Measurements from ENCODE around the gene EFCAB12.
"Not testable (repeated sequence)": the region's sequence is repeated elsewhere in the genome, so short reads cannot be mapped to it uniquely, and the experiment has no call there.

Gene EFCAB12

GRCh38 chr3:129418041-129418973 lies 10.1 kb downstream of the EFCAB12 start:
- DNase-seq, result no peak

- peak; percentile 20 for DNase-seq
Measured at GRCh38 chr3:129417326-129417725, 11.1 kb downstream of the EFCAB12 start.

- DNase-seq, result peak; percentile 78
Measured at GRCh38 chr3:129416415-129416814, 12.0 kb downstream of the EFCAB12 start.

- DNase-seq, result no peak
Measured at GRCh38 chr3:129415830-129416229, 12.6 kb downstream of the EFCAB12 start.

- DNase-seq, result no peak
Measured at GRCh38 chr3:129415378-129415777, 13.1 kb downstream of the EFCAB12 start.

- peak; percentile 86 for DNase-seq
Measured at GRCh38 chr3:129413687-129414506, 14.5 kb downstream of the EFCAB12 start.

GRCh38 chr3:129413238-129413637 lies 15.2 kb downstream of the EFCAB12 start:
- not testable (repeated sequence) for DNase-seq

GRCh38 chr3:129412542-129413198 lies 15.8 kb downstream of the EFCAB12 start:
- DNase-seq, result no peak

GRCh38 chr3:129410971-129411370 lies 17.5 kb downstream of the EFCAB12 start:
- no peak for DNase-seq

- no peak for DNase-seq
Measured at GRCh38 chr3:129409541-129409940, 18.9 kb downstream of the EFCAB12 start.

GRCh38 chr3:129404610-129405009 lies 23.8 kb downstream of the EFCAB12 start:
- no peak for DNase-seq

- no peak for DNase-seq
Measured at GRCh38 chr3:129404130-129404529, 24.3 kb downstream of the EFCAB12 start.

- DNase-seq, result no peak
Measured at GRCh38 chr3:129403450-129403849, 25.0 kb downstream of the EFCAB12 start.

- DNase-seq, result no peak
Measured at GRCh38 chr3:129402616-129403015, 25.8 kb downstream of the EFCAB12 start.

GRCh38 chr3:129402210-129402609 lies 26.2 kb downstream of the EFCAB12 start:
- no peak for DNase-seq

GRCh38 chr3:129399895-129400357 lies 28.5 kb downstream of the EFCAB12 start:
- DNase-seq, result no peak

- DNase-seq, result peak; percentile 99
Measured at GRCh38 chr3:129399145-129399894, 29.1 kb downstream of the EFCAB12 start.

GRCh38 chr3:129398803-129399144 lies 29.7 kb downstream of the EFCAB12 start:
- peak; percentile 58 for DNase-seq

GRCh38 chr3:129393760-129394564 lies 34.5 kb downstream of the EFCAB12 start:
- not testable (repeated sequence) for DNase-seq

- no peak for DNase-seq
Measured at GRCh38 chr3:129393271-129393670, 35.2 kb downstream of the EFCAB12 start.

- not testable (repeated sequence) for DNase-seq
Measured at GRCh38 chr3:129392106-129392887, 36.1 kb downstream of the EFCAB12 start.
